ENCODE measurements around the gene SMURF2. TPM values are rescaled to one million over a fixed set of nuclear protein-coding genes. Genes with fewer than 3 reads are reported as not detected.

Gene SMURF2
- total RNA-seq, 1 donor from 2014 or later: 44.9 TPM

- peak; percentile 65 for ATAC-seq
Measured at GRCh38 chr17:64630309-64631223, 31.5 kb downstream of the SMURF2 start.

GRCh38 chr17:64628641-64629040, 33.5 kb downstream of the SMURF2 start:
- intact Hi-C loops (cut with DNase I): no loop called here
- DNase-seq: no peak
- no peaks in the 10 kb centered on the region for H3K27me3 ChIP-seq
- H3K9me3 ChIP-seq: no peaks in the 10 kb centered on the region
- no peak for ATAC-seq
- no peaks in the 10 kb centered on the region for H3K36me3 ChIP-seq
- TF ChIP-seq CTCF (IDR thresholded peaks at IDR 0.05): no peak
- no peak overlapping the region for H3K27ac ChIP-seq
- no peak overlapping the region for H3K4me3 ChIP-seq
- H3K4me1 ChIP-seq: peaks cover 39% of the 10 kb centered on the region

More at GRCh38 chr17:64630309-64631223, 31.5 kb downstream of the SMURF2 start:
- Histone ChIP-seq H3K4me3 (no peak overlapping the region), H3K4me1 (peaks cover 38% of the 10 kb centered on the region), H3K36me3 (no peaks in the 10 kb centered on the region), H3K27ac (no peak overlapping the region), H3K9me3 (no peaks in the 10 kb centered on the region), H3K27me3 (no peaks in the 10 kb centered on the region)
- intact Hi-C loops (cut with DNase I): no loop called here
- no peak for DNase-seq
- TF ChIP-seq CTCF (IDR thresholded peaks at IDR 0.05): no peak

GRCh38 chr17:64627797-64628196, 34.3 kb downstream of the SMURF2 start:
- no peak for TF ChIP-seq CTCF (IDR thresholded peaks at IDR 0.05)
- DNase-seq (no peak), ATAC-seq (no peak)
- Histone ChIP-seq H3K4me3 (no peak overlapping the region), H3K27ac (no peak overlapping the region), H3K27me3 (no peaks in the 10 kb centered on the region), H3K36me3 (no peaks in the 10 kb centered on the region), H3K4me1 (peaks cover 45% of the 10 kb centered on the region), H3K9me3 (no peaks in the 10 kb centered on the region)
- intact Hi-C loops (cut with DNase I): no loop called here

GRCh38 chr17:64626827-64627226, 35.3 kb downstream of the SMURF2 start:
- Histone ChIP-seq H3K9me3 (no peaks in the 10 kb centered on the region), H3K4me1 (peaks cover 41% of the 10 kb centered on the region), H3K27me3 (no peaks in the 10 kb centered on the region), H3K27ac (no peak overlapping the region), H3K36me3 (no peaks in the 10 kb centered on the region), H3K4me3 (no peak overlapping the region)
- TF ChIP-seq CTCF (IDR thresholded peaks at IDR 0.05): no peak
- DNase-seq (no peak), ATAC-seq (no peak)
- intact Hi-C loops (cut with DNase I): no loop called here

GRCh38 chr17:64625541-64625940, 36.6 kb downstream of the SMURF2 start:
- no peak for TF ChIP-seq CTCF (IDR thresholded peaks at IDR 0.05)
- Histone ChIP-seq H3K27ac (no peak overlapping the region), H3K4me1 (peaks cover 37% of the 10 kb centered on the region), H3K36me3 (no peaks in the 10 kb centered on the region), H3K9me3 (no peaks in the 10 kb centered on the region), H3K4me3 (no peak overlapping the region), H3K27me3 (no peaks in the 10 kb centered on the region)
- intact Hi-C loops (cut with DNase I): no loop called here
- DNase-seq (no peak), ATAC-seq (no peak)
